ENCODE measurements around the gene TENM3.
"Not testable (repeated sequence)": the region's sequence is repeated elsewhere in the genome, so short reads cannot be mapped to it uniquely, and the experiment has no call there.

The TENM3 gene

GRCh38 chr4:182805321-182805720 is 562.1 kb downstream of the TENM3 start:
- H3K4me1 ChIP-seq, result peaks cover 24% of the 10 kb centered on the region
- DNase-seq (ENCODE audit: low spot score in 2 of 2), result no peak
- H3K4me3 ChIP-seq, result no peak overlapping the region
- peaks cover 3% of the 10 kb centered on the region; the same call in 1 of the 2 replicates for H3K36me3 ChIP-seq (replicated peaks)
- no peaks in the 10 kb centered on the region for H3K9me3 ChIP-seq
- in situ Hi-C loops (cut with MboI; ENCODE audit: low sequenced_read_pairs), result loop anchor here (25.0 kb wide), 2 partner anchors 343 to 1243 kb away; no protein-coding TSS in a partner anchor
- no peaks in the 10 kb centered on the region for H3K27me3 ChIP-seq (ENCODE audit: low read depth)

- in situ Hi-C loops (cut with MboI; ENCODE audit: low sequenced_read_pairs), result loop anchor here (25.0 kb wide), 2 partner anchors 343 to 1243 kb away; no protein-coding TSS in a partner anchor
- Histone ChIP-seq H3K36me3 (replicated peaks) (0 out of 2 replicates have a peak, but pooled peaks cover 3% of the 10 kb centered on the region), H3K4me1 (peaks cover 24% of the 10 kb centered on the region), H3K27me3 (ENCODE audit: low read depth) (no peaks in the 10 kb centered on the region), H3K9me3 (no peaks in the 10 kb centered on the region), H3K4me3 (no peak overlapping the region)
- DNase-seq (ENCODE audit: low spot score in 2 of 2), result no peak
Observed at GRCh38 chr4:182805750-182806149, 562.5 kb downstream of the TENM3 start.

DNA sequence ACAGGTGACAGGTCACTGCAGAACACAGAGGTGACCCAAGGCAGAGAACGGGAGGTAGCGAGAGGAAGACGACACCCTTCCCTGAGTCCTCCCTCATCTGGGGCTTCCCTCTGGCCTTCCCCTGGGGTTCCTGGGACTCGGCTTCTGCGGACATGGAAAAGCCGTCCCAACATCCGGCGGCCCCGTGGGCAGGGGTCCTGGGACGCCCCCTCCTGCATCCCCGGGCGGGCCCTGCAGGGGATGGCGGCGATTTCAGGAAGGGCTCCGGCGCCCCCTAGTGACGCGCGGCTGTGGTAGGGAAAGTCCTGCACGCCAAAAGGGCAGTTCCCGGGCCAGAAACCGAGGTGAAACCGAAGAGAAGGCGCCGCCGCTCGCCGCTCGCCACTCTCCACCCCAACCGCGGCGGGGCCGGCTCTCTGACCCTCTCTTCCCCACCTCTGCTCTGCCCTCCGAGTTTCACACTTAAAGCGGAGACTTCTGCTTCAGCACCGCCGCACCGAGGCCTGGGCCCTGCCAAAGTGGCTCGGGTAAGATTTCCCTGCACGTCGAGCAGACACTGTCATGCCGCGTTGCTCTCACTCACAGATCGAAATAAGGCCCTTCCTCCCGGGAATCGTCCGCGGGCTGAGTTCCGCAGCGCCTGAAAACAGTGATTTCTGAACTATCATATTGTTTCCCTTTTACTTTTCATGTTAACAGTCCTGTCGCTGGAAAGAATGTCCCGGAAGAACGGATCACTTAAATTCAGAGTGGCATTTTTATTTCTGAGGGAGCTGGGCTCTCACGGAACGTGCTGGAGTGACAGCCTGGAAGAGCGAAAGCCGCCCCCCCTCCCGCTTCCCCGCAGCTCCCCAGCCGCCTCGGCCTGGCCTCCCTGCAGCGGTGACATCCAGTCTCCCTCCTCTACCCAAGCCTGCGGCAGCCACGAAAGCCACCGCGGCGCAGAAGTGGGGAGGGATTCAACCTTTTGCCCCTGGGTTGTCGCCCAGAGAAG is 563.4 kb downstream of the TENM3 start:
- Histone ChIP-seq H3K36me3 (replicated peaks) (0 out of 2 replicates have a peak, but pooled peaks cover 3% of the 10 kb centered on the region), H3K9me3 (peaks cover 5% of the 10 kb centered on the region; the same call in 1 of the 2 replicates), H3K27me3 (ENCODE audit: low read depth) (no peaks in the 10 kb centered on the region), H3K4me1 (peaks cover 24% of the 10 kb centered on the region), H3K4me3 (peak overlapping the region; percentile 19)
- peak; percentile 65 to 92 for DNase-seq (ENCODE audit: low spot score in 2 of 2)
- in situ Hi-C loops (cut with MboI; ENCODE audit: low sequenced_read_pairs), result loop anchor here (25.0 kb wide), 2 partner anchors 344 to 1244 kb away; no protein-coding TSS in a partner anchor

GRCh38 chr4:182807346-182807745 is 564.1 kb downstream of the TENM3 start:
- Histone ChIP-seq H3K4me1 (peaks cover 17% of the 10 kb centered on the region), H3K9me3 (peaks cover 8% of the 10 kb centered on the region; the same call in 1 of the 2 replicates), H3K36me3 (replicated peaks) (no peaks in the 10 kb centered on the region), H3K4me3 (no peak overlapping the region), H3K27me3 (ENCODE audit: low read depth) (no peaks in the 10 kb centered on the region)
- no peak for DNase-seq (ENCODE audit: low spot score in 2 of 2)
- in situ Hi-C loops (cut with MboI; ENCODE audit: low sequenced_read_pairs), result loop anchor here (25.0 kb wide), 2 partner anchors 345 to 1245 kb away; no protein-coding TSS in a partner anchor

DNA sequence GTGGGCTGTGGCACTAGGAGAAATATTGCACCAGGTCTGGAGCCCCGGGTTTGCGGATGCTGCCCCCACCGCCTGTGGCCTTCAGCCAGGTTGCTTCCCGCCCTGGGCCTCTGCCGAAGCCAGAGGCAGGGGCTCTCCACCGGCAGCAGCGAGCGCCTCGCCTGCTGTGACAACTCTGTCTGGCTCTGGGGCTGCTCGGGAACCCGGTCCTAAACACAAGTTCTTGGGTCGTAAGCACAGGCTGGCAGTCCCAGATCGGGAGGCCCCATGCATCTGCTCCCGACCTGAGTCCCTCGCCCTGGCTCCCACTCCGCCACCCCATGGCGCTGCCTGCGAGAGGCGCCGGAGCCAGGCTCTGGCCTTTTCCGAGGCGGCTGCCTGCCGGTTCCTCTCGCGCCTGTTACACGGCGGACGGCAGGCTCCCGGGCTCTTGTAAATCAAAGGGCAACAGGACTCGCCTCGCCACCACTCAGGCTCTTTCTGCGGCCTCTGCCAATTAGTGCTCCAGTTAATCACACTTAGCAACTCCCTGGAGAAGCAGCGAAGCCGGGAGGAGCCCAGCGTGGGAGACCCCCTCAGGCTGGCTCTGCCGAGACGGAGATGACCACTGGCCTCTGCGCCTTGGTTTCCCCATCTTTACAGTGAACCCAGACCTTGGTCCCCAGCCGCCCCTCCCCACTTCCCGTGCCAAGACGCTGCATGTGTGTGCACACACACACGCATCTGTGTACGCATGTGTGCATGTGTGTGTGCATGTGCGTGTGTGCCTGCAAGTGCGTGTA is 564.8 kb downstream of the TENM3 start:
- DNase-seq (ENCODE audit: low spot score in 2 of 2), result no peak
- in situ Hi-C loops (cut with MboI; ENCODE audit: low sequenced_read_pairs), result loop anchor here (25.0 kb wide), 2 partner anchors 346 to 1246 kb away; no protein-coding TSS in a partner anchor

DNA sequence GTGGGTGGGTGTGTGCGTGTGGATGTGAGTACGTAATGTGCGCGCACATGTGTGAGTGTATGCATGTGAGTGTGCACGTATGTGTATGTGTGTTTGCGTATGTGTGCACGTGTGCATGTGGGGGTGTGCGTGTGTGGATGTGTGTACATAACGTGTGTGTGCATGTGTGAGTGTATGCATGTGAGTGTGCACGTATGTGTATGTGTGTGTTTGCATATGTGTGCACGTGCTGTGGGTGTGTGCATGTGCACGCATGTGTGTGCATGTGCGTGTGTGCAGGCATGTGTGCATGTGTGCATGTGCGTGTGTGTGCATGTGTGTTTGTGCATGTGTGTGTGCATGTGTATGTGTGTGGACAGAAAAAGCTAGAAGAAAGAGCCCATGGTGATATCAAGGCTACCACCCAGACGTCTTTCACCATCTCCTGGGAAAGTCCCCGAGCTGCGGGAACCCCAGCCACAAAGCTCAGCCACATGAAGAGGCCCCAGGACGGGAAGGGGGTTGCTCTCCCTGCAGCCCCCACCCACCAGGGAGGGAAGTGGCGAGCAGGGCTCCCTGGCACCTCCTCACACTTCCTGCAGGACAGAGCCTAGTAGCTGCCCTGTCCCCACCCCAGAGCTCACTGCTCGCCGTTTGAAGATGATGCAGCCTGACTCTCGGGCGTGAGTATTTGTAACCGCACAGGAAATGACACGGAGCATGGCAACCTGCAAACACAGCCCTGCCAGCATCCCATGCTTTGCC is 565.6 kb downstream of the TENM3 start:
- peaks cover 9% of the 10 kb centered on the region; the same call in 1 of the 2 replicates for H3K9me3 ChIP-seq
- H3K27me3 ChIP-seq (ENCODE audit: low read depth), result no peaks in the 10 kb centered on the region
- in situ Hi-C loops (cut with MboI; ENCODE audit: low sequenced_read_pairs), result loop anchor here (25.0 kb wide), 2 partner anchors 347 to 1247 kb away; no protein-coding TSS in a partner anchor
- peaks cover 5% of the 10 kb centered on the region for H3K4me1 ChIP-seq
- no peak overlapping the region for H3K4me3 ChIP-seq
- no peaks in the 10 kb centered on the region for H3K36me3 ChIP-seq (replicated peaks)
- no peak for DNase-seq (ENCODE audit: low spot score in 2 of 2)

More for the DNA sequence above, 564.8 kb downstream of the TENM3 start:
- no peaks in the 10 kb centered on the region for H3K27me3 ChIP-seq (ENCODE audit: low read depth)
- H3K9me3 ChIP-seq, result peaks cover 9% of the 10 kb centered on the region; the same call in 1 of the 2 replicates
- H3K4me3 ChIP-seq, result no peak overlapping the region
- H3K4me1 ChIP-seq, result peaks cover 11% of the 10 kb centered on the region
- no peaks in the 10 kb centered on the region for H3K36me3 ChIP-seq (replicated peaks)

DNA sequence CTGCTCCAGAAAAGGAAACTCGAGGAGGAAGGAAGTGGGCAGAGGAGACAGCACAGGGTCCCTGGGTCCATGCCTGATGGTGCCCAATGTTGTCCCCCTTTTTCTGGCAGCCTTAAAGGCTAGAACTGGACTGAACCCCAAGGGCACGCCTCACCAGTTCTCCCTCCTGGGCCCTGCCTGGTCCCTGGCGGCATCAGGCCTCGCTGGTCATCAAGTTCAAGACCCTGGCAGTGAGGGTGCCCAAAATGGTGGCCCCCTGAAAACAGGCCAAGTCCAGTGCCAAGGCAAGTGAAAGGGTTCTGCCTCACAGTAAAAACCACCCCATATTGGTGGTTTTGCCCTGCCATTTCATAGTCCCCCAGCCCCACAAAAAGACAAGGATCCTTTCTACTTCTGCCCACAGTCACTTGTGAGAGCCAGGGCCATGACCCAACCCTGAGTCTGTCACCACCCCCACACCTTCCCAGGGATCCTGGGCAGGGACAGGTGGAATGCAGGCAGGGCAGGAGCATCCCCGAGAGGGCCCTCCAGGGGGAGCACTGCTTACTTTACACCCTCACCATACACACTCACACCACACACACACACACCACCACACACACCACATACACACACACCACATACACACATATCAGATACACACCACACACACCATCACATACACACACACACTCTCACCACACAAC is 566.4 kb downstream of the TENM3 start:
- H3K9me3 ChIP-seq, result peaks cover 9% of the 10 kb centered on the region; the same call in 1 of the 2 replicates
- no peaks in the 10 kb centered on the region for H3K27me3 ChIP-seq (ENCODE audit: low read depth)
- H3K4me1 ChIP-seq, result peaks cover 9% of the 10 kb centered on the region
- H3K36me3 ChIP-seq (replicated peaks), result no peaks in the 10 kb centered on the region
- H3K4me3 ChIP-seq, result no peak overlapping the region
- in situ Hi-C loops (cut with MboI; ENCODE audit: low sequenced_read_pairs), result loop anchor here (25.0 kb wide), 2 partner anchors 347 to 1247 kb away; no protein-coding TSS in a partner anchor
- DNase-seq (ENCODE audit: low spot score in 2 of 2), result peak in 1 of 2 experiments; percentile 39

- in situ Hi-C loops (cut with MboI; ENCODE audit: low sequenced_read_pairs), result loop anchor here (25.0 kb wide), 2 partner anchors 348 to 1248 kb away; no protein-coding TSS in a partner anchor
- peaks cover 9% of the 10 kb centered on the region; the same call in 1 of the 2 replicates for H3K9me3 ChIP-seq
- H3K27me3 ChIP-seq (ENCODE audit: low read depth), result no peaks in the 10 kb centered on the region
- H3K4me1 ChIP-seq, result peaks cover 9% of the 10 kb centered on the region
- no peak for DNase-seq (ENCODE audit: low spot score in 2 of 2)
- no peaks in the 10 kb centered on the region for H3K36me3 ChIP-seq (replicated peaks)
- H3K4me3 ChIP-seq, result no peak overlapping the region
Observed at GRCh38 chr4:182810103-182810615, 567.0 kb downstream of the TENM3 start.

- in situ Hi-C loops (cut with MboI; ENCODE audit: low sequenced_read_pairs), result loop anchor here (25.0 kb wide), 2 partner anchors 351 to 1251 kb away; no protein-coding TSS in a partner anchor
- H3K27me3 ChIP-seq (ENCODE audit: low read depth), result no peaks in the 10 kb centered on the region
- DNase-seq (ENCODE audit: low spot score in 2 of 2), result no peak
- H3K4me3 ChIP-seq, result no peak overlapping the region
- H3K36me3 ChIP-seq (replicated peaks), result no peaks in the 10 kb centered on the region
- peaks cover 9% of the 10 kb centered on the region; the same call in 1 of the 2 replicates for H3K9me3 ChIP-seq
- peaks cover 6% of the 10 kb centered on the region for H3K4me1 ChIP-seq
Observed at GRCh38 chr4:182812916-182813315, 569.7 kb downstream of the TENM3 start.

DNA sequence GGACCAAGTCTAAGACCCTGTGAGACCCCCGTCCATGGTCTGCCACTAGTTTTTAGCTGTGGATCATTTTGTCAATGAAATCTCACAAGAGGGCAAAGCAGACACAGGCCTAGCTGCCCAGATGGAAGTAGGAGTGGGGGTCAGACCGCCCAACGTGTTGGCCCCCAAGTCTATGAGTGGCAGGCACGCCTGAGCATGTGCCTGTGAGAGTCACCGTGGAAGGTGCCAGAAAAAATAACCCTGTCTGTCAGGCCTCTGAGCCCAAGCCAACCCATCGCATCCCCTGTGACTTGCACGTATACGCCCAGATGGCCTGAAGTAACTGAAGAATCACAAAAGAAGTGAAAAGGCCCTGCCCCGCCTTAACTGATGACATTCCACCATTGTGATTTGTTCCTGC is 570.9 kb downstream of the TENM3 start:
- not testable (repeated sequence) for H3K27me3 ChIP-seq (ENCODE audit: low read depth); H3K36me3 ChIP-seq (replicated peaks); H3K9me3 ChIP-seq; H3K4me1 ChIP-seq
- DNase-seq (ENCODE audit: low spot score in 2 of 2), result peak in 1 of 2 experiments; percentile 50
- in situ Hi-C loops (cut with MboI; ENCODE audit: low sequenced_read_pairs), result loop anchor here (25.0 kb wide), 2 partner anchors 352 to 1252 kb away; no protein-coding TSS in a partner anchor
- H3K4me3 ChIP-seq, result peak overlapping the region; percentile 36

DNA sequence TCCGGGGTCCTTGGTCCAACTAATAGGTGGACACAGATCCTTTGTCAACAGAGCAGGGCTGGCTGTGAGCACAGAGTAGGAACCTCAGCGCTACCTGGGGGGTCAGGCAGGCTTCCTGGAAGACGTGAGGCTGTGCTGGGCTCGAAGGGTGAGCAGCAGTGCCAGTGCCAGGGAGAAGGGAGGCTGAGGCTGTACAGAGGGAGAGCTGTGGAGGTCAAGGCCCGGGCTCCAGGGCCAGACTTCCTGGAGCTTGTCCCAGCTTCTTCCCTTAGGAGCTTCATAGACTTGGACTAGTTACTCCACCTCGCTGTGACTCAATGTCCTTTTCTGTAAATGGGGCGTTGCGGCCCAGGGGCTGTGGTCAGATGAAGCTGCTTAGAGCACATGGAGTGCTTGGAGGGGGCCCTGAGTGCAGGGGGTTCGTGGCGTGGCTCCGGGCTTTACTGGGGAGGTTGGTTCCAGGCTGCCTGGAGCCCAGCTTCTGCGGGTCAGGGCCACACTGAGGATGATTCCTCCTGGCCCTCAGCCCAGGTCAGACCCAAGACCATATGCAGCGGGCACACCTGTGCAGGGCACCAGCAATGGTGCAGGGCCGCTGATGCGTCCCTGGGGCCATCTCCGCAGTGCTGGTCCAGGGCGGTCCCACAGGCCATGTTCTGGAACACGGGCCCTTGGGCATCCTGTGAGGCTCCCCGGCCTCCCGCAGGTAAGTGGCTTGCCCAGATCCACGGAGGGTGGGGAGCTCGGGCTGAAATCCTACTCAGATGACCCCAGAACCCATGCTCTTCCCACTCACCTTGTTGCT is 575.9 kb downstream of the TENM3 start:
- DNase-seq (ENCODE audit: low spot score in 2 of 2), result no peak
- Histone ChIP-seq H3K9me3 (no peaks in the 10 kb centered on the region), H3K36me3 (replicated peaks) (peaks cover 7% of the 10 kb centered on the region; the same call in 1 of the 2 replicates), H3K4me1 (peaks cover 1% of the 10 kb centered on the region), H3K4me3 (no peak overlapping the region), H3K27me3 (ENCODE audit: low read depth) (no peaks in the 10 kb centered on the region)
- in situ Hi-C loops (cut with MboI; ENCODE audit: low sequenced_read_pairs), result loop anchor here (25.0 kb wide), 2 partner anchors 357 to 1257 kb away; no protein-coding TSS in a partner anchor
